OCI-M2 (cell line): ENCODE data around the gene TBCK.
"Not testable (repeated sequence)": the region's sequence is repeated elsewhere in the genome, so short reads cannot be mapped to it uniquely, and the experiment has no call there.

Experiments used
- DNase-seq: peaks from one replicate; lab custom pipeline; 2025; ENCODE audit not compliant: unreplicated experiment; lab: John Stamatoyannopoulos, UW

The TBCK gene

GRCh38 chr4:106231931-106232330 lies 84.1 kb downstream of the TBCK start:
- no peak for DNase-seq

- DNase-seq = no peak
These were observed 93.5 kb downstream of the TBCK start for GRCh38 chr4:106222548-106222947.

DNA sequence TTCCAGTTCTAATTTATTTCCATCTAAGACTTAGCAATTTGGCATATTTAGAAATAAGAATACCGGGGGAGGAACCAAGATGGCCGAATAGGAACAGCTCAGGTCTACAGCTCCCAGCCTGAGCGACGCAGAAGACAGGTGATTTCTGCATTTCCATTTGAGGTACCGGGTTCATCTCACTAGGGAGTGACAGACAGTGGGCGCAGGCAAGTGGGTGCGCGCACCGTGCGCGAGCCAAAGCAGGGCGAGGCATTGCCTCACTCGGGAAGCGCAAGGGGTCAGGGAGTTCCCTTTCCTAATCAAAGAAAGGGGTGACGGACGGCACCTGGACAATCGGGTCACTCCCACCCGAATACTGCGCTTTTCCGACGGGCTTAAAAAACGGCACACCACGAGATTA lies 102.7 kb downstream of the TBCK start:
- DNase-seq = not testable (repeated sequence)

DNA sequence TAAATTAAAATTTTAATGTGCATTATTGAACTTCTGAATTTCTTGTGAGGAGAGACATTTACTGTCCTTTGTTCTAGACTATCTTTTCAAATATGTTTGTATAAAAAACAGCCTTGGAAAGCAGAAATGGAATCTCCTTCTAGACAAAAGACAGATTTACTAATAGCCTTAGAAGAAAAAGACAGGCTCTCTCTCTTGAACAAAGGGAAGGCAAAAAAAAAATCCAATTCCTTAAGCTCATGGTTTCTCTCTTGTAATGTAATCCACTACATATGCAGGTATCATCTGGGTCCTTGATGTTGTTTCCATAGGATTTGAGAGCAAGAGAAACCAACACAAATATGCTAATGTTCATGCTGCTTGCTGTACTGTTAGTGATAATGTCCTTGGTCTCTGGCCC lies 106.0 kb downstream of the TBCK start:
- no peak for DNase-seq

- no peak for DNase-seq
These were observed 107.2 kb downstream of the TBCK start for GRCh38 chr4:106208481-106209460.

DNA sequence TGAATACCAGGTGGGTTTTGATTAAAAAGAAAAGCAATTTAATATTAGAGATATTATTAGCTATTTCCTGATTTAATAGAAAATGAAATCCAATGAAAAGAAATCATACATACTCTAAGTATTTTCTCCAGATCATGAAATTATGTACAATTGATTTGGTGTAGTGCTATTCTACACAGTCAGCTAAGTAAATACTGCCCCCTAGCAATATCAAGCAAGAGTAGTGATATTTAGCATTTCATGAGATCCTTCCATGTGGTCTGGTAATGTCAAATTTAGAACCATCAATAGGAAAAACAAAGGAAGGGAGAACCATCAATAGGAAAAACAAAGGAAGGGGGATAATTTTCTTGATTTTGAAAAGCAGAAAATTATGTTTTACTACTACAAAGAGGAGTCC lies 114.6 kb downstream of the TBCK start:
- no peak for DNase-seq

DNA sequence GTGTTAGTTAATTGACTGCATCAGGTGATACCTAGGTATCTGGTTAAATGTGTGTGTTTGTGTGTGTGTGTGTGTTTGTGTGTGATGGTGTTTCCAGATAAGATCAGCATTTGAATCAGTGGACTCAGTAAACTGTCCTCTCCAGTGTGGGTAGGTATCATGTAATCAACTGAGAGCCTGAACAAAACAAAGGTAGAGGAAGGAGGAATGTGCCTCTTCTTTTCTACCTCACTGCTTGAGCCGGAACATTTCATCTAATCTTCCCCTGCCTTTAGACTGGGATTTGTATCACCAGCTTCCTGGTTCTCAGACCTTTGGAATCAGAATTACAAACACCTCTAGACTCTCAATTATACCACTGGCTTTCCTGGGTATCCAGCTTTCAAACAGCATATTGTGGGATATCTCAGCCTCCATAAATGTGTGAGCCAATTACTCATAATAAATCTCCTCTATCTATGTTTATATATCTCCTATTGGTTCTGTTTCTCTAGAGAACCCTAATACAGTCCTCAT lies 120.5 kb downstream of the TBCK start:
- no peak for DNase-seq

DNA sequence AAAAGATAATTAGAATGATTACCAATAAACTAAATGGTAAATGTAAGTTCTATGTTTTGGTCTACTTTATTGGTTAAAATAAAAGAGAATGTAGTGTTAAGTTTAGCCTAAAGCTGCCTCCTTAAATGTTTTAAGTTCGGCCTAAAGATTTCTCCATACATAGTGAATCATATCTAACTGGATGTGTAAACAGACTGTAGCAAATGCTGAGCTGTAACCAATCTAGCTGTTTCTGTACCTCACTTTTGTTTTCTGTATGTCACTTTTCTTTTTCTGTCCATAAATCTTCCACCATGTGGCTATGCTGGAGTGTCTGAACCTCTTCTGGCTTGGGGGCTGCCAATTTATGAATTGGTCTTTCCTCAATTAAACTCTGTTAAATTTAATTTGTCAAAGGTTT lies 121.2 kb downstream of the TBCK start:
- no peak for DNase-seq

- DNase-seq = no peak
These were observed 123.9 kb downstream of the TBCK start for GRCh38 chr4:106192131-106192530.

DNA sequence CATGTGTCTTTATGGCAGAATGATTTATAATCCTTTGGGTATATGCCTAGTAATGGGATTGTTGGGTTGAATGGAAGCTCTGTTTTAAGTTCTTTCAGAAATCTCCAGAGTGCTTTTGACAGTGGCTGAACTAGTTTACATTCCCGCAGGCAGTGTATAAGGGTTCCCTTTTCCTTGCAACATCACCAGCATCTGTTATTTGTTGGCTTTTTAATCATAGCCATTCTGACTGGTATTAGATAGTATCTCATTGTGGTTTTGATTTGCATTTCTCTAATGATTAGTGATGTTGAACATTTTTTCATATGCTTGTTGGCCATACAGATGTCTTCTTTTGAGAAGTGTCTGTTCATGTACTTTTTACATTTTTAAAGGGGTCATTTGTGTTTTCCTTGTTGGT lies 129.8 kb downstream of the TBCK start:
- no peak for DNase-seq

GRCh38 chr4:106183551-106183950 lies 132.5 kb downstream of the TBCK start:
- no peak for DNase-seq

DNA sequence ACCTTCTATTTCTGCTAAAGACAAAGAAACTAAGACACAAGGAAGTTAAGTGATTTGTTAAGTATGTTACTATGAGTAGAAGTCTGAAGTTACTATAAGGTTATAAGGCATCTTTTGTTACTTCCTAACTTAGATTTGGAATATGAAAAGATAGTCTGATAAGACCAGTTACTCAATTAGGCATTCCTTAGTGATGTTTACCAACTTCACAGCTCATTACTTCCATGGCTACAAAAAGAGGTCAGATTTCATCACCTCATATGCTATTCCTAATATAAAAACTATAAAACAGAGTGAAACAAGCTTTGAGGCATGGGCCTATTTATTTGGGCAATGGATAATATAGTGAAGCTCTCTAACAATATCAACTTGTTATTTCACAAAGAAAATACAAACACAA lies 143.1 kb downstream of the TBCK start:
- no peak for DNase-seq

DNA sequence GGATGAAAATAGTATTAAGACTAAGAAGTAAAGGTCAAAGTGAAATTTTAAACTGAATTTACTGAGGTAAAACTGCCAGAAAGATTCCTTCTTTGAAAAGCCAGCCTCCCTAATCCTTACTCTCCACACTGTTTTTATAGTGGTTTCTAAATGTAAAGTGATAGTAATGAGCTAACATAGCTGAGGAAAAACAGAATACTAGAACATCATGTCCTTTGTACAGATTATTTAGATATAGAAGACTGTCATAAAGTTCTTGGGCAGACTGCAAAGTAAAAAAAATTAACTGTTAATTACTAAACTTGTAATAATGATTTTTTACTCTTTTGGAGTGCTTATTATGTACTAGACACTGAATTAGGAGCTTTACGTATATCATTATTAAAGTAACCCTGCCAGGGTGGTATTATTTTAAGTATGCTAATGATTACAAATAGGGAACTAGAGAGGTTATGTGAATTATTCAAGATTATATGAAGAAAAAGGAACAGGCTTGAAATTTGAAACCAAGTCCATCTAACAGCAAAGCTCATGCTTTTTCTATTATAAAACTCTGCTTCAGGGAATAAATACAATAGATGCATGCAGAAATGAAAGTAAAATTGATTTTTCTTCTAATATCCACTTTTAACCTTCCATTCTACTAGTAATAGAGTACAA lies 150.5 kb downstream of the TBCK start:
- no peak for DNase-seq

DNA sequence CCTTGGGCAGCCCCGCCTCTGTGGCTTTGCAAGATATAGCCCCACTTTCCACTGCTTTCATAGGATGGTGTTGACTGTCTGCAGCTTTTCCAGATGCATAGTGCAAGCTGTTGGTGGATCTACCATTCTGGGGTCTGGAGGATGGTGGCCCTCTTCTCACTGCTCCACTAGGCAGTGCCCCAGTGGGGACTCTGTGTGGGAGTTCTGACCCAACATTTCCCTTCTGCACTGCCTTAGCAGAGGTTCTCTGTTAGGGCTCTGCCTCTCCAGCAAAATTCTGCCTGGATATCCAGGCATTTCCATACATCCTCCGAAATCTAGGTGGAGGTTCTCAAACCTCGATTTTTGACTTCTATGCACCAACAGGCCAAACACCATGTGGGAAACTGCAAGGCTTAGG lies 153.7 kb downstream of the TBCK start:
- no peak for DNase-seq

DNA sequence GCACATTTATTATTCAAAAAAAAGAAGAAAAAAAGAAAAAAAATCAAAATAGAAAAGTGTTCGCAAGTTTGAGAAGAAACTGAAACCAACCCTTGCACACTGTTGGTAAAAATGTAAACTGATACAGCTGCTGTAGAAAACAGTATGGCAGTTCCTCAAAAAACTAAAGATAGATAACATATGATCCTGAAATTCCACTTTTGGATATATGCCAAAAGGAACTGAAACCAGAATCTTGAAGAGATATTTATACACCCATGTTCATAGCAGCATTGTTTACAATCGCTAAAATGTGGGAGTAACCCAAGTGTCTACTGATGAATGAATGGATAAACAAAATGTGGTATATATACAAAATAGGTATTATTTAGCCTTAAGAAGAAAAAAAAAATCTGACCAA lies 155.4 kb downstream of the TBCK start:
- no peak for DNase-seq

- no peak for DNase-seq
These were observed 166.1 kb downstream of the TBCK start for GRCh38 chr4:106149911-106150310.

DNA sequence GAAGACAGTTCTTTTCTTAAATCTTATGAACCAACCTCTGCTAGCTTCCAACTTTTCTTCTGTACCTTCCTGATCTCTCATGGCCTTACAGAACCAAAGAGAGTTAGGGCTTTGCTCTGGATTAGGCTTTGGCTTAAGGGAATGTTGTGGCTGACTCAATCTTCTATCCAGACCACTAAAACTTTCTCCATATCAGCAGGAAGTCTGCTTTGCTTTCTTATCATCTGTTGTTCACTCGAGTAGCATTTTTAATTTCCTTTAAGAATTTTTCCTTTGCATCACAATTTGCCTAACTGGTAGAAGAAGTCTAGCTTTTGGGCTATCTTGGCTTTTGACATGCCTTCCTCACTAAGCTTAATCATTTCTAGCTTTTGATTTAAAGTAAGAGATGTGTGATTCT lies 167.0 kb downstream of the TBCK start:
- DNase-seq = no peak

- no peak for DNase-seq
These were observed 173.3 kb downstream of the TBCK start for GRCh38 chr4:106142616-106143127.

GRCh38 chr4:106140601-106141000 lies 175.4 kb downstream of the TBCK start:
- no peak for DNase-seq

GRCh38 chr4:106136777-106137331 lies 179.2 kb downstream of the TBCK start:
- DNase-seq = no peak

DNA sequence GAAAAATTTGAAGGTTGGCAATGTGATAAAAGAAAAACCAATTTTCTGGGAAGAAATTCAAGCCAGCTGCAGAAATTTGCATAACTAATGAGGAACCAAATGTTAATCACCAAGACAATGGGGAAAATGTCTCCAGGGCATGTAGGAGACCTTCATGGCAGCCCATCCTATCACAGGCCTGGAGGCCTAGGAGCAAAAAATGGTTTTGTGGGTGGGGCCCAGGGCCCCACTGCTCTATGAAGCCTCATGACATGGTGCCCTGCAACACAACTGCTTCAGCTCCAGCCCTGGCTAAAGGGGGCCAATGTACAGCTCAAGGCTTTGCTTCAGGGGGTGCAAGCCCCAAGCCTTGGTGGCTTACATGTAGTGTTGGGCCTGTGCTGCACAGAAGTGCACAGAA lies 184.0 kb downstream of the TBCK start:
- DNase-seq = no peak

- no peak for DNase-seq
These were observed 189.9 kb downstream of the TBCK start for GRCh38 chr4:106126062-106126461.
